ENCODE data around the gene LYZ.
"Not testable (repeated sequence)": the region's sequence is repeated elsewhere in the genome, so short reads cannot be mapped to it uniquely, and the experiment has no call there.

DNA sequence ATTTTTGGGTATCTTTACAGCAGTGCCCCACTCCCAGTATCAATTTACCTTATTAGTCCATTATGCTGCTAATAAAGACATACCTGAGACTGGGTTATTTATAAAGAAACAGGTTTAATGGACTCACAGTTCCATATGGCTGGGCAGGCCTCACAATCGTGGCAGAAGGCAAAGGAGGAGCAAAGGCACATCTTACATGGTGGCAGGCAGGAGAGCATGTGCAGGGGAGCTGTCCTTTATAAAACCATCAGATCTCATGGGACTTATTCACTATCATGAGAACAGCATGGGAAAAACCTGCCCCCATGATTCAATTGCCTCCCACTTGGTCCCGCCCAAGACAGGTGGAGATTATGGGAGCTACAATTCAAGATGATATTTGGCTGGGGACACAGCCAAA, 30.9 kb upstream of the LYZ start:
- TF ChIP-seq POLR2AphosphoS5, POLR2A, SPI1 (IDR thresholded peaks at IDR 0.05; ENCODE audit: low read depth, low read length): not testable (repeated sequence)

Data from GM12891 (cell line).